Activated naive CD4-positive, alpha-beta T cell treated with anti-CD3 and anti-CD28 coated beads, Interleukin-2, amount 10 ng/mL, durations not matched to agents 7 days and 5 days (primary cell): ENCODE data around the gene CBX1.
A peak's percentile ranks its signal among the peaks of the same experiment; 100 is the strongest.
"Not testable (repeated sequence)": the region's sequence is repeated elsewhere in the genome, so short reads cannot be mapped to it uniquely, and the experiment has no call there.

Experiments used
- CTCF ChIA-PET: fragments of 350-600 bp; sonication (Branson Sonifier 250); formaldehyde crosslinking; loops from one replicate; lab custom pipeline; 2021; ENCODE audit warnings: antibody characterized with exemption; lab: Charles Lee
- DNase-seq: peaks from one replicate; pipeline ENCODE4 v3.0.0-alpha.2; 2020
- H3K27ac Mint-ChIP-seq: one replicate; pipeline ENCODE4 v1.8.0; 2021; ENCODE audit warnings: mild to moderate bottlenecking, moderate library complexity, mixed read lengths
- H3K27me3 Mint-ChIP-seq: one replicate; pipeline ENCODE4 v1.8.0; 2021; ENCODE audit warnings: mild to moderate bottlenecking, mixed read lengths
- H3K36me3 Mint-ChIP-seq: one replicate; pipeline ENCODE4 v1.8.0; 2021; ENCODE audit warnings: mixed read lengths
- H3K4me1 Mint-ChIP-seq: one replicate; pipeline ENCODE4 v1.8.0; 2021; ENCODE audit warnings: mixed read lengths
- H3K4me3 Mint-ChIP-seq: one replicate; pipeline ENCODE4 v1.8.0; 2021; ENCODE audit warnings: mild to moderate bottlenecking, moderate library complexity, mixed read lengths
- H3K9me3 Mint-ChIP-seq: one replicate; pipeline ENCODE4 v1.8.0; 2021; ENCODE audit warnings: mixed read lengths

The CBX1 gene

GRCh38 chr17:48048384-48049126 is 52.7 kb downstream of the CBX1 start:
- Mint-ChIP-seq H3K27me3 (peaks cover 10% of the 10 kb centered on the region), H3K27ac (peak overlapping the region; percentile 96), H3K4me3 (peak overlapping the region; percentile 97), H3K4me1 (peaks cover 70% of the 10 kb centered on the region), H3K9me3 (no peaks in the 10 kb centered on the region), H3K36me3 (peaks cover 37% of the 10 kb centered on the region)
- DNase-seq, result peak; percentile 52
- CTCF ChIA-PET, result interaction anchor here (0.9 to 4.0 kb wide), 15 partner anchors 10 to 545 kb away, joined by 3 to 26 read pairs (median 4); partner anchors contain the start of genes CDK5RAP3, COPZ2 and HOXB5

DNA sequence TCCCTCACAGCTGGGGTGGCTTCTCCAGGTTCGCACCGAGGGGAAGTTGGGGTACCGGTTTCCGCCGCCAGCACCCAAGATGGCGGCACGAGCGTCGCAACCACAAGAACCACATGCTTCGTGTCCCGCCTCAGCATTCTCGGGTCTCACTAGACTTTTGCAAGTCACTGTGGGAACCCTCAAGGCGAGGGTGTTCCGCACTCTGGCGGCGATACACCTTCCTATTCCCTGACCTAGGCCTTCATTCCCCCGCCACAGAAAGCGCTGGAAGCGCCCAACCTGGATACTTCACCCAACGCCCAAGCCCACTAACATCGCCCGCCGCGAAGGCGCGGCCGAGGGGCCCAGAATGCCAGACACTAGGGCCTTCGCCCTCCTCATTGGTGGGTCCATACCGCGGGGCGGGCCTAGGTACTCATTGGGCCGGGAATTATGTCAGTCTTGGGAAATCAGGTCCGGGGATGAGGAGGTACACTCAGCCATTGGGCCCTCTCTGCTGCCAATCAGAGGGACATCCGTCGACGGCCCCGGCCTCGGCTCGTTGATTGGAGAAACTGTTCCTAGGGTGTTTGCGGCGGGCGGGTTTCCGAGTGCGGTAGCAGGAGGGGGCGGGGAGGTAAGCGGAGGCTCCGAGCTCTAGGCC is 53.4 kb downstream of the CBX1 start, which contains the start of gene NFE2L1:
Gene NFE2L1 (plus strand): TSS at position 619 of the 643 bp plus-strand sequence. CDS start 2,760 bp downstream, outside the sequence.
- peaks cover 64% of the 10 kb centered on the region for H3K4me1 Mint-ChIP-seq
- H3K27ac Mint-ChIP-seq, result peak within 1 kb of the TSS; percentile 96
- H3K36me3 Mint-ChIP-seq, result peaks cover 35% of the 10 kb centered on the region
- peaks cover 14% of the 10 kb centered on the region for H3K27me3 Mint-ChIP-seq
- peak within 1 kb of the TSS; percentile 97 for H3K4me3 Mint-ChIP-seq
- DNase-seq, result peak; percentile 99
- H3K9me3 Mint-ChIP-seq, result no peaks in the 10 kb centered on the region
- CTCF ChIA-PET, result interaction anchor here (1.0 to 4.0 kb wide), 11 partner anchors 9 to 545 kb away, joined by 3 to 26 read pairs (median 4); partner anchors contain the start of genes CDK5RAP3, COPZ2 and HOXB5

GRCh38 chr17:48047113-48047740 is 54.1 kb downstream of the CBX1 start:
- H3K4me1 Mint-ChIP-seq, result peaks cover 57% of the 10 kb centered on the region

DNA sequence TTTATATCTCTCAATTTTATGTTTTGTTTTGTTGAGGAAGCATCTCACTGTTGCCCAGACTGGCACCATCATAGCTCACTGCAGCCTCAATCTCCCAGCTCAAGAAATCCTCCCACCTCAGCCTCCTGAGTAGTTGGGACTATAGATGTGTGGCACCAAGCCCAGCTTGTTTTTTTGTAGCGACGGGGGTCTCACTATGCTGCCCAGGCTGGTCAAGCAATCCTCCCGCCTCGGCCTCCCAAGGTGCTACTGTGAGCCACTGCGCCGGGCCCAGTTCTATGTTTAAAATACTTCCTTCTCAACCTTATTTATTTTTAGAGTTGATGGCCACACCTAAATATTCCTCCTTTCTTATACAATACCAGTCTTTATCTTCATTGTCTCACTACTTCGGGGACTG is 55.0 kb downstream of the CBX1 start:
- no peak overlapping the region for H3K27ac Mint-ChIP-seq

More at GRCh38 chr17:48047113-48047740, 54.1 kb downstream of the CBX1 start:
- peak; percentile 24 for DNase-seq
- Mint-ChIP-seq H3K36me3 (peaks cover 30% of the 10 kb centered on the region), H3K9me3 (no peaks in the 10 kb centered on the region), H3K27me3 (peaks cover 18% of the 10 kb centered on the region), H3K4me3 (peak overlapping the region; percentile 97), H3K27ac (peak overlapping the region; percentile 96)
- CTCF ChIA-PET, result interaction anchor here (0.7 to 4.0 kb wide), 12 partner anchors 9 to 546 kb away, joined by 3 to 26 read pairs (median 4); partner anchors contain the start of genes CDK5RAP3, COPZ2 and HOXB5

GRCh38 chr17:48045316-48046001 is 55.8 kb downstream of the CBX1 start:
- peaks cover 15% of the 10 kb centered on the region for H3K36me3 Mint-ChIP-seq
- no peak overlapping the region for H3K4me3 Mint-ChIP-seq
- H3K27me3 Mint-ChIP-seq, result peaks cover 22% of the 10 kb centered on the region
- H3K9me3 Mint-ChIP-seq, result no peaks in the 10 kb centered on the region
- H3K4me1 Mint-ChIP-seq, result peaks cover 45% of the 10 kb centered on the region
- CTCF ChIA-PET, result interaction anchor here (2.0 to 2.5 kb wide), 3 partner anchors 9 to 27 kb away, joined by 4 to 8 read pairs (median 6); no protein-coding TSS in a partner anchor
- no peak overlapping the region for H3K27ac Mint-ChIP-seq
- no peak for DNase-seq

More for the DNA sequence above, 55.0 kb downstream of the CBX1 start:
- peaks cover 22% of the 10 kb centered on the region for H3K36me3 Mint-ChIP-seq
- peak overlapping the region; percentile 97 for H3K4me3 Mint-ChIP-seq
- no peaks in the 10 kb centered on the region for H3K9me3 Mint-ChIP-seq
- peaks cover 52% of the 10 kb centered on the region for H3K4me1 Mint-ChIP-seq
- CTCF ChIA-PET, result interaction anchor here (1.1 to 4.0 kb wide), 6 partner anchors 8 to 30 kb away, joined by 3 to 26 read pairs (median 4); partner anchors contain the start of gene COPZ2
- no peak for DNase-seq
- H3K27me3 Mint-ChIP-seq, result peaks cover 22% of the 10 kb centered on the region

DNA sequence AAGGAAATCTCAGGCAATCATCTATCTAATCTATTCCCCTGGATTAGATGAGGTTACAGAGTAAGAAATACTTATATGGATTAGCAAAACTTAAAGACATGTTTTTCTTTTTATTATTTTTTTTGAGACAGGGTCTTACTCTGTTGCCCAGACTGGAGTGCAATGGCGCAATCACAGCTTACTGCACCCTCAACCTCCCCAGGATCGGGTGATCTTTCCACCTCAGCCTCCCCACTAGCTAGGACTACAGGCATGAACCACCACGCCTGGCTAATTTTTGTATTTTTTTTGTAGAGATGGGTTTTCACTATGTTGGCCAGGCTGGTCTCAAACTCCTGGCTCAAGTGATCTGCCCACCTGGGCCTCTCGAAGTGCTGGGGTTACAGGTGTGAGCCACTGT is 56.4 kb downstream of the CBX1 start:
- CTCF ChIA-PET, result interaction anchor here (0.7 to 2.5 kb wide), 5 partner anchors 8 to 35 kb away, joined by 3 to 8 read pairs (median 5); no protein-coding TSS in a partner anchor

GRCh38 chr17:48043176-48043575 is 58.1 kb downstream of the CBX1 start:
- Mint-ChIP-seq H3K9me3 (no peaks in the 10 kb centered on the region), H3K4me3 (no peak overlapping the region), H3K27me3 (peaks cover 44% of the 10 kb centered on the region), H3K27ac (no peak overlapping the region), H3K36me3 (peaks cover 9% of the 10 kb centered on the region), H3K4me1 (peaks cover 34% of the 10 kb centered on the region)
- DNase-seq, result no peak
- CTCF ChIA-PET, result interaction anchor here (0.9 to 2.5 kb wide), 9 partner anchors 9 to 37 kb away, joined by 3 to 13 read pairs (median 5); no protein-coding TSS in a partner anchor

More for the DNA sequence above, 56.4 kb downstream of the CBX1 start:
- no peak overlapping the region for H3K4me3 Mint-ChIP-seq
- H3K27me3 Mint-ChIP-seq, result peaks cover 28% of the 10 kb centered on the region
- H3K9me3 Mint-ChIP-seq, result no peaks in the 10 kb centered on the region
- no peak for DNase-seq
- H3K4me1 Mint-ChIP-seq, result peaks cover 39% of the 10 kb centered on the region
- peak overlapping the region; percentile 33 for H3K27ac Mint-ChIP-seq
- peaks cover 11% of the 10 kb centered on the region for H3K36me3 Mint-ChIP-seq

DNA sequence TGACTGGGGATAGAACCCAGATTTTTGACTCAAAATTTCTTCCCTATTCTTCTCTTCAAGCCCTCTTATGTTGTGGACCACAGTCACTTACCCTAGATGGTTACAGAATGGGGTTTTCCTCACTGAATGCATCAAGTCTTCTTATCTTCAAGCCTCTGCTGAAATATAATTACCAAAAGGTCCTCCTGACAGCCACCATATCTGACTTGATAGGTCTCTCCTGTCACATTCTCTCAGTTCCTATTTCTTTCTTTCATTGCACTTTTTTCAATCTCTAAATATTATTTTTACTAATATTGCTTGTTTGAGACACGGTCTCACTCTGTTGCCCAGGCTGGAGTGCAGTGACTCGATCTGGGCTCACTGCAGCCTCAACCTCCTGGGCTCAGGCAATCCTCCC is 62.6 kb downstream of the CBX1 start:
- Mint-ChIP-seq H3K36me3 (peaks cover 2% of the 10 kb centered on the region), H3K9me3 (no peaks in the 10 kb centered on the region), H3K4me3 (peak overlapping the region; percentile 76), H3K27ac (no peak overlapping the region), H3K27me3 (peaks cover 78% of the 10 kb centered on the region), H3K4me1 (peaks cover 23% of the 10 kb centered on the region)
- CTCF ChIA-PET, result interaction anchor here (0.8 kb wide), 1 partner anchor 8 kb away, joined by 3 read pairs; no protein-coding TSS in a partner anchor
- no peak for DNase-seq

GRCh38 chr17:48037838-48038323 is 63.4 kb downstream of the CBX1 start:
- H3K4me1 Mint-ChIP-seq, result peaks cover 21% of the 10 kb centered on the region
- H3K9me3 Mint-ChIP-seq, result no peaks in the 10 kb centered on the region
- no peak for DNase-seq
- CTCF ChIA-PET, result interaction anchor here (0.8 to 2.5 kb wide), 2 partner anchors 9 to 10 kb away, joined by 3 to 26 read pairs; partner anchors contain the start of gene NFE2L1
- H3K27me3 Mint-ChIP-seq, result peaks cover 82% of the 10 kb centered on the region
- no peaks in the 10 kb centered on the region for H3K36me3 Mint-ChIP-seq
- peak overlapping the region; percentile 76 for H3K4me3 Mint-ChIP-seq
- H3K27ac Mint-ChIP-seq, result no peak overlapping the region

DNA sequence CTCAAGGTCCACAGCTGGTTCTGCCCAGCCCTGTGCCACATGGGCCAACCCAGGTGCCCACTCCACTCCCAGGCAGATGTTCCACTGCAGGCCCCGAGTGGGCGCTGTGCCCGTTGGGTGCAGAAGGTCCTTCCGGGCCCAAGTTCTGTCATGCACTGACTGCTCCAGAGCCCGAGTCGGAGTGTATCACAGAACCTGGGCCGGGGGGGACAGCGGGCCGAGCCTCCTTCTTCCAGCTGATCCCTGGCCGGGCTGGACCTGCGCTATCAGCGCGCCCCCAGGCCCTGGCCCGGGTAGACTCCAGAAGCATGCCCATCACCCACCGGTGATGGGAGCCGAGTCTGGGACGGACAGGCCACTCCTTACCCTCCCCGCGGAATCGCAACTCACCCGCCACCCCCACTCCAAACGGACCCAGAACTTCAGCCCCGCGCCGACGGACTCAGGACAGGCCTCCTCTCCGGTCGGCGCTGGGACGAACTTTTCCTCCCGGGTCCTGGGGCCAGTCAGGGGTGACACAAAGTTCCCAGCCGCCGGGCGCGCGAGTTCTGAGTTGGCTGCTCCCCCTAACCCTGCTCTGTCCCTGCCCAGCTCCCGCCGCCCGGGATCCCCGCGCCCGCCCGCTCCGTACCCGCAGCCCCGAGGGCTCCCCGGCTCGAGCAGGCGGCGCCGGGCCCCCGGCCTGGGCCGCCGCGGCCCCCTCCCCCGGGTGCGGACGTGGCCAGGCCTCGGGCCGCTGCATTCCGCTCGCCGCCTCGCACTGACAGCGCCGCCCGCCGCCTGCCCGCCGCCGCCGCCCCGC is 64.0 kb downstream of the CBX1 start, which contains the start of gene COPZ2:
Gene COPZ2 (minus strand): TSS at position 762 of the 802 bp plus-strand sequence. CDS start 20 bp downstream, at position 742.
- DNase-seq, result peak; percentile 77
- H3K4me3 Mint-ChIP-seq, result peak within 1 kb of the TSS; percentile 77
- H3K27ac Mint-ChIP-seq, result no peak within 1 kb of the TSS
- H3K27me3 Mint-ChIP-seq, result peaks cover 85% of the 10 kb centered on the region
- H3K36me3 Mint-ChIP-seq, result no peaks in the 10 kb centered on the region
- CTCF ChIA-PET, result interaction anchor here (1.1 to 4.2 kb wide), 10 partner anchors 8 to 90 kb away, joined by 3 to 36 read pairs (median 7); partner anchors contain the start of gene NFE2L1
- peaks cover 21% of the 10 kb centered on the region for H3K4me1 Mint-ChIP-seq
- H3K9me3 Mint-ChIP-seq, result no peaks in the 10 kb centered on the region

DNA sequence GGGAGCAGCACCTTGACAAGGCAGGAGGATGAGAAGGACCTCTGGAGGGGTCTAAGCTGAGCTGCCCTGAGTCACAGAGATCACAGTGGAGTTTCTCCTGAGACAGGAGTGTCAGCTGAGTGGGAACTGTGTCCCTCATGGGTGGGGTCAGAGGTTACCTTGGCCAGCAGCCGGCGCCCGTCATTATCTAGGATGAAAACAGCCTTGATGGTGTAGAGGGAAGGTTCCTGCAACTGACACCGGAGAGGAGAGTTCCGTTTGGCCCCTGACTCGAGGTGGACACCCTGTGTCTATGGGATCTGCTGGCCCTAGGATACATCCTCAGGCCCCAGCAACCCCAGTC is 64.6 kb downstream of the CBX1 start:
- CTCF ChIA-PET, result interaction anchor here (0.9 to 4.2 kb wide), 13 partner anchors 8 to 90 kb away, joined by 3 to 36 read pairs (median 5); partner anchors contain the start of gene NFE2L1
- no peak overlapping the region for H3K27ac Mint-ChIP-seq
- peak overlapping the region; percentile 77 for H3K4me3 Mint-ChIP-seq
- DNase-seq, result no peak
- peaks cover 86% of the 10 kb centered on the region for H3K27me3 Mint-ChIP-seq
- H3K36me3 Mint-ChIP-seq, result no peaks in the 10 kb centered on the region
- H3K9me3 Mint-ChIP-seq, result no peaks in the 10 kb centered on the region
- H3K4me1 Mint-ChIP-seq, result peaks cover 18% of the 10 kb centered on the region

GRCh38 chr17:48034734-48035133 is 66.5 kb downstream of the CBX1 start:
- peaks cover 98% of the 10 kb centered on the region for H3K27me3 Mint-ChIP-seq

More at GRCh38 chr17:48034734-48035133, 66.5 kb downstream of the CBX1 start:
- not testable (repeated sequence) for H3K4me3 Mint-ChIP-seq, H3K9me3 Mint-ChIP-seq, H3K36me3 Mint-ChIP-seq, DNase-seq, H3K27ac Mint-ChIP-seq
- H3K4me1 Mint-ChIP-seq, result peaks cover 16% of the 10 kb centered on the region
- CTCF ChIA-PET, result interaction anchor here (0.6 to 4.2 kb wide), 6 partner anchors 9 to 78 kb away, joined by 3 to 36 read pairs (median 6); no protein-coding TSS in a partner anchor
